ENCODE data around the gene ITGB6. TPM values are rescaled to one million over a fixed set of nuclear protein-coding genes. Genes with fewer than 3 reads are reported as not detected.

ITGB6 gene
- total RNA-seq, 1 donor from 2014 or later: not detected

- no peak overlapping the region for H3K4me3 Mint-ChIP-seq
- peaks cover 7% of the 10 kb centered on the region for H3K9me3 Mint-ChIP-seq
- no peaks in the 10 kb centered on the region for H3K36me3 Mint-ChIP-seq (ENCODE audit: low read depth)
- no peaks in the 10 kb centered on the region for H3K27me3 Mint-ChIP-seq (ENCODE audit: low read depth)
- DNase-seq (ENCODE audit: low read depth, low spot score): no peak
- no peak overlapping the region for H3K27ac Mint-ChIP-seq (ENCODE audit: unreplicated experiment)
- H3K4me1 Mint-ChIP-seq: peaks cover 5% of the 10 kb centered on the region
- no peak for TF ChIP-seq CTCF (conservative IDR thresholded peaks at IDR 0.05)
Measured at GRCh38 chr2:160203422-160203821, 3.4 kb upstream of the ITGB6 start.

GRCh38 chr2:160203007-160203406, 2.9 kb upstream of the ITGB6 start:
- Mint-ChIP-seq H3K4me3 (no peak overlapping the region), H3K27ac (ENCODE audit: unreplicated experiment) (no peak overlapping the region), H3K27me3 (ENCODE audit: low read depth) (no peaks in the 10 kb centered on the region), H3K36me3 (ENCODE audit: low read depth) (no peaks in the 10 kb centered on the region), H3K9me3 (peaks cover 7% of the 10 kb centered on the region), H3K4me1 (peaks cover 4% of the 10 kb centered on the region)
- TF ChIP-seq CTCF (conservative IDR thresholded peaks at IDR 0.05): no peak
- no peak for DNase-seq (ENCODE audit: low read depth, low spot score)

GRCh38 chr2:160201849-160202539, 1.9 kb upstream of the ITGB6 start:
- DNase-seq (ENCODE audit: low read depth, low spot score): no peak
- Mint-ChIP-seq H3K9me3 (peaks cover 7% of the 10 kb centered on the region), H3K27me3 (ENCODE audit: low read depth) (no peaks in the 10 kb centered on the region), H3K4me1 (no peaks in the 10 kb centered on the region), H3K4me3 (no peak overlapping the region), H3K36me3 (ENCODE audit: low read depth) (no peaks in the 10 kb centered on the region), H3K27ac (ENCODE audit: unreplicated experiment) (no peak overlapping the region)
- no peak for TF ChIP-seq CTCF (conservative IDR thresholded peaks at IDR 0.05)

GRCh38 chr2:160200921-160201320, 849 bp upstream of the ITGB6 start:
- no peak for DNase-seq (ENCODE audit: low read depth, low spot score)
- Mint-ChIP-seq H3K27ac (ENCODE audit: unreplicated experiment) (no peak overlapping the region), H3K9me3 (peaks cover 4% of the 10 kb centered on the region), H3K36me3 (ENCODE audit: low read depth) (no peaks in the 10 kb centered on the region), H3K4me3 (no peak overlapping the region), H3K4me1 (no peaks in the 10 kb centered on the region), H3K27me3 (ENCODE audit: low read depth) (no peaks in the 10 kb centered on the region)
- no peak for TF ChIP-seq CTCF (conservative IDR thresholded peaks at IDR 0.05)

- peaks cover 4% of the 10 kb centered on the region for H3K9me3 Mint-ChIP-seq
- H3K4me1 Mint-ChIP-seq: no peaks in the 10 kb centered on the region
- H3K27me3 Mint-ChIP-seq (ENCODE audit: low read depth): no peaks in the 10 kb centered on the region
- no peak for DNase-seq (ENCODE audit: low read depth, low spot score)
- no peaks in the 10 kb centered on the region for H3K36me3 Mint-ChIP-seq (ENCODE audit: low read depth)
- H3K4me3 Mint-ChIP-seq: no peak overlapping the region
- no peak for TF ChIP-seq CTCF (conservative IDR thresholded peaks at IDR 0.05)
- no peak overlapping the region for H3K27ac Mint-ChIP-seq (ENCODE audit: unreplicated experiment)
Measured at GRCh38 chr2:160199053-160199452, 1.0 kb downstream of the ITGB6 start.
